Activated T-helper 9 cell treated with anti-CD3 and anti-CD28 coated beads, Interleukin-2, amount 50 U/mL, for 16 hours (primary cell): ENCODE measurements around the gene SPATA32.
"Not testable (repeated sequence)": the region's sequence is repeated elsewhere in the genome, so short reads cannot be mapped to it uniquely, and the experiment has no call there.

Experiments
- DNase-seq: peaks from one replicate; pipeline ENCODE4 v3.0.0-alpha.2; 2020; ENCODE audit warnings: low read depth

The SPATA32 gene

DNA sequence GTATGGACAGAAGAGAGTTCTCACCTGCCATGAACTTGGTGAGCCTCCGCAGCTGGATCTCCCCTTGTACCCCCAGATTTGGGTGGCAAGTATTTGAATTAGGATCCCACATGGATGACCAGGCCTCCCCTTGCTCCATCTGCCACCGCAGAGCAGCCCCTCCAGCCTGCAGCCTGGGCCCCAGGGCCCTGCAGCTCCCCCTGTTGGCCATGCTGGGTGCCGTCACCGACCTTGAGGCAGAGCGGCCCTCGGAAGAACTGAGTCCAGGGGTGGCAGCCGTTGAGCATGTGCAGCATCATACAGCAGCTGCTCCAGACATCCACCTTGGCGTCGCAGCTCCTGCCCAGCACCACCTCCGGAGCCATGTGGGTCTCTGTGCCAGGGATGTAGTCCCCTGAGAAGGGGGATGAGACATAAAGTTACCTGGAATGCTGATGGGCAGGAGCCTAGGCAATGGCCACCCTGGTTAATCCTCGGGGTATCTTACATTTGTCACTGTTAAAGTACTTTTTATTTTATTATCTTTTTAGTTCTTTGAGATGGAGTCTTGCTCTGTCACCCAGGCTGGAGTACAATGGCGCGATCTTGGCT lies 9.0 kb upstream of the SPATA32 start:
- DNase-seq, result peak; percentile 37

DNA sequence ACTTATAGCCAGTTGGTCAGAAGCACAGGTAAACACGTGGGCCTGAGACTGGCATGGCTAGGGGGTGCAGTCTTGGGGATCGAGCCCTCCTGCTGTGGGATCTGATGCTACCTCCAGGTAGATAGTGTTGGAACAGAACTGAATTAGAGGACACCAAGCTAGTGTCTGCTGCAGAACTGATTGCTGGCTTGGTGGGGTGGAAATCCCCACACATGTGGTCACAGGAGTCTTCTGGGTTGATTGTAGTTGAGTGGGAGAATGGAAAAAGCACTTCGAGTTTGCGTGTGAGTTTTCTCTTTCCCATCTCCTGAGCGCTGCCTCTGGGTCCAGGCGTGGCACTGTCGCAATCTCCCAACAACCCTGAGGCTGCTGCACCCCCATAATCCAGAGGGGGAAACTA lies 8.0 kb upstream of the SPATA32 start:
- no peak for DNase-seq

DNA sequence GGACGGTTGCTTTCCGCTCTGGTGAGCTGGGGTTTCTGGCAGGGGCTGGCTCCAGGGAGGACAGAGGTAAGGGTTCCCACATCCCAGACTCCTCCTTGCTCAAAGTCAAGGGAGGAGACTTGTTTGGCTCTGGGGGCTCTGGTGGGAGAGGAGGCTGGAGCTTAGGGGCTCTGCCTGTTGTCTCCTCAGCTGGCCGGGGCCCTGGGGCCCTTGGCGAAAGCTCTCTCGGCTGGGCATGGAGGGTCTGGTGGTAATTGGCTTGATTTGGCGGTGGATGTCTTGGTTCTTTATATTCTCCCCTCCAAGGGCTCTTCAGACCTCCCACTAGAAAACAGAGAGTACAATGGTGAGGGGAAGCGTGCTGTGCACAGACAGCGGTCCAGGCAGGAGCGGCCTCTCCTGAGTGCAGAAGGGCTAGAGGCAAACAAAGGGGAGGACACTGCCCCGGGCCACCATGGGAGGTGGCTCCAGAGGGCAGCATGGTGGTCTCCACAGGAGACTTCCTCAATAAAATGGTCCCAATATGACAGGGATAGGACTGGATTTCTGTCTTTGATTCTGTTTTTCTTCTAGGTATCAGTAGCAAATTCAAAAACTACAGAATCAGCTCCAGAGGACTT lies 5.7 kb upstream of the SPATA32 start:
- no peak for DNase-seq

DNA sequence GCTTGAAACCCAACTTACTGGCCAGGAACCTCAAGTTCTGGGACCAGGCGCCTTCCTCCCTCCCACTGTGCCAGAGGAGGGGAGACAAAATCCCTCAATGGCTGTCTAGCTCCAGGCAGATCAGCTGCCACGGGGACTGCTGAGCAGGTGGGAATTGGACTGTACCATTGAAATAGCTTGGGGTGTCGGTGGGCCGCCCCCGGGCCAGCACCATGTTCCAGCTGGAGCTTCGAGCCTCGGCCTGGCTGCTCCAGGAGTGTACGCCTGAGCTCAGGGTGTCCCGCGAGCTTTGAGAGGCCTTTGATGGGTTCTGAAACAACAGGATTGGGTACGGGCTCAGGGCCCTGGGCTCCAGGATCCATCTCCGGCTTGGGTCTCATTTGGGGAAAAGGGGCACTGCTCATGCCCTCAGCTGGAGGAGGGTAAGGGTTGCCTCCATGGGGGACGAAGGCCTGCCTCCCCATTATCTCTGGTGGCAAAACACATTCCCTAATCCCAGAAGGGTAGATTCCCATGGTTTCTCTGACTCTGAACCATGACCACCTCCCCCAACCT lies 4.6 kb upstream of the SPATA32 start:
- no peak for DNase-seq

- DNase-seq, result no peak
Measured at GRCh38 chr17:45265821-45266220, 3.9 kb upstream of the SPATA32 start.

DNA sequence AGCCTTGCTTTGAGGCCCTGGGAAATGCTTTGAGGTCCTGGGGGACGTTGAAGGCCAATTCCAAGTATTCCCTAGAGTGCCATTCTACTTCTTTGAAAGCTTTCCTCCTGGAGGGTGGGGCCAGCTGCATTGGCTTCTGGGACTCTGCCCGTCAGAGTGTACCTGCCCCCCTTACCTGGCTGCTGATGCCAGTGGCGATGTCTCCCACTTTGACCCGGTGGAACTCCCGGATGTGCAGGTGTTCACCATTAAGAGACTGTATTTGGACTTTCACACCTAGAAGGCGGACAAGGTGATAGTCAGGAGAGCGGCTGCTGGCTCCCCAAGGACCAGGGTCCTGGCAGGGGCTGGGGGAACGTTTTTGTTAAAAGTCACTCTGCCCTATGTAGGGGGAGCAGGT lies 3.1 kb upstream of the SPATA32 start:
- DNase-seq, result no peak

GRCh38 chr17:45264430-45264829 lies 2.5 kb upstream of the SPATA32 start:
- no peak for DNase-seq

DNA sequence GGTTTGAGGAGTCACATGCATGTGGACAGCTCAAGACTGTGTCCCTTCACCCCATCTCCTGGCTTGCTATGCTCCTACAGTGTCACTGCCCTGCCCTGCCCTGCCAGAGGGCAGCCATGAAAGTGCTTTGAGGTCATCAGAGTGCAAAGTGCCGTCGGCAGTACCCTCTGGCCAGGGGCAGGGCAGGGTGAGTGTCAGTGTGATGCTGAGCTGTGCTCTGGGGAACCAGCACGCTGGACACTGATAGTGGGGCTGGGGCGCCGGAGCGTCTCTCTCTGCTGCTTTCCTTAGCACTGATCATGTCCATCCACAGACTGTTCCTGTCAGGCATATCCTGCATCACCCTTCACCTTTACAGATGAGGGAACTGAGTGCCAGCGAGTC lies 1.6 kb upstream of the SPATA32 start:
- no peak for DNase-seq

- DNase-seq, result no peak
Measured at GRCh38 chr17:45262516-45263476, 902 bp upstream of the SPATA32 start.

GRCh38 chr17:45260204-45260783 lies 1.6 kb downstream of the SPATA32 start:
- no peak for DNase-seq

DNA sequence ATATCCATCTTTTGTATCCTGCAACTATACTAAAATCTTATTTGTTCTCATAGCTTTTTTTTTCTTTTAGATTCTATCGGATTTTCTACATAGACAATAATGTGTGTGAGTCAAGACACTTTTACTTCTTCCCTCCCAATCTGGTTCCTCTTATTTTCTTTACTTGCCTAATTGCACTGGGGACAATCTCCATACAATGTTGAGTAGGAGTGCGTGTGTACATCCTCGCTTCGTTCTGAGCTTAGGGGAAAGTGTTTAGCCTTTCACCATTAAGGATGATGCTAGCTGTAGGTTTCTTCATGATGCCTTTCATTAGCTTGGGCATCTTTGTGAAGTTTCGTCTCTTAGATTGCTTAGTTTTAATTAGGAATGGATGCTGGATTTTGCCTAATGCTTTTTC lies 2.9 kb downstream of the SPATA32 start:
- DNase-seq, result no peak

DNA sequence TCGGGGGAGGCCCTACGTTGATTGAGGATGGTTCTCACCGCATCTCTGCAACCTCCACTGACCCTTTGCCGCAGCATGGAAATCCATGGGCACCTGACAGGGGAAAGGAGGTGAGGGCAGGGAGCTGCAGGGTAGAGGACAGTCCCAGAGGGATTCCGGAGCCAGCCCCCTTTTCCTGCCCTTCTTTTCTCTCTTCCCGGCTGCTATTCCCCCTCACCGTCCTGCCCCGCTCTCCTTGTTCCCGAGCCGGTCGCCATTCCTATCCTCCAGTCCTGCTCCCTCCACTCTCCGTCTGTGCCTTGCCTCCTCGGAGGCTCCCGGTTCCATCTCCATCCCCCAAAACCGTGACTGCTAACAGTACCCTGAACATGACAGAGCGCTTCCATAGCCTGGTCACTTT lies 4.8 kb downstream of the SPATA32 start:
- DNase-seq, result no peak

DNA sequence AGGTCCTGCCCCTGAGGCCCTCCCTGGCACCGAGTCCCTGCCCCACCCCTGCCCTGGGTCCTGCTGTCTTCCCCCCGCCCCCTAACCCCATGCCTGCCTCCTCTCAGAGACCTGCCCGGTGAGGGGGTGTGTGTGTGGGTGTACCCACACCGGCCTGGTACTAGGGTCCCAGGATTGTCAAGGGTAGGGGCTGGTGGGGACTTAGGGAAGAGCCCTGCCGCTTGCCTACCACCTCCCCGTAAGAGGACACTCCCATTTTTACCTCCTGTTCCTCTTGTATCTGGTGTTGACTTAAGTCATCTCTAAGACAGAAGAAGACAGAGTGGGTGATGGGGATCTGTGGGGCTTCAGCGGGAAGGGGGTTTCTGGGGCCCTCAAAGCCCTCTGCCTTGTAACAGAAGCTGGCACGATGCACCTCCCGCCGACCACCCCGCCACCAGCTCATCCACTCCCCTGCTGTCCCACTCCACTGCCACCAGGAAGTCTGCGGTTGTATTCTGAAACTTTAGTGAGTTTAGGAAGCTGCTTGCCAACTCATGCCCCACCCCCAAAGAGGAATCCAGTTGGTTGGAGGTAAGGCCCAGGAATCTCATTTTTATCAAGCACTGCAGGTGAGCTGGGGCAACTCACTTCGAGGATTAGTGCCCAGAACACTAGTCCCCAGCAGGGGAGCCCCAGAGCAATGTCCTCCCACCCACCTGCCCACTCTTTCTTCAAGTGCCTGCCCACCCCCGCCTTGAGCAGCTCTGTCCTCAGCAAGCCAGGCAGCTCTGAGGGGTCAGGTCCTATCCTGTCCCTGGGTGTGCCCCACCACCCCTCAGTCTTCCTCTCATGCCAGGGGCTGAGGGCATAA lies 5.6 kb downstream of the SPATA32 start:
- no peak for DNase-seq

DNA sequence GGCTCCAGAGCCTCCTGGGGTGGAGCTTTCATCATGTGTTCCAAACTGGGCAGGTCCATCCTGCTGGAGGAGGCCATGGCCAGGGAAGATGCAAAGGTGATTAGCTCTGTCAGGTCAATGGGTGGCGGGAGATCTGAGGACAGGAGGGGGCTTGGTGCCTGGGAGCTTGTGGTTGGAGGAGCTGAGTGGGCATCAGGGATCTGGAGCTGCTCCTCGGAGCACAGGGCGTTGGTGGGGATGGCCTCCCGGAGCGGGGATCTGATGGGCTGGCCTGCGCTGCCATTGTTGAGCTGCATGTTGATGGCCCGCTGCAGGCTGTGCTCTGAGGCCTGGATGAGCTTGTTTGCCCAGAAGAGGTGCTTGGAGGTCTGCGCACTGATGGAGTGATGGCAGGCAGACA lies 6.5 kb downstream of the SPATA32 start:
- no peak for DNase-seq

DNA sequence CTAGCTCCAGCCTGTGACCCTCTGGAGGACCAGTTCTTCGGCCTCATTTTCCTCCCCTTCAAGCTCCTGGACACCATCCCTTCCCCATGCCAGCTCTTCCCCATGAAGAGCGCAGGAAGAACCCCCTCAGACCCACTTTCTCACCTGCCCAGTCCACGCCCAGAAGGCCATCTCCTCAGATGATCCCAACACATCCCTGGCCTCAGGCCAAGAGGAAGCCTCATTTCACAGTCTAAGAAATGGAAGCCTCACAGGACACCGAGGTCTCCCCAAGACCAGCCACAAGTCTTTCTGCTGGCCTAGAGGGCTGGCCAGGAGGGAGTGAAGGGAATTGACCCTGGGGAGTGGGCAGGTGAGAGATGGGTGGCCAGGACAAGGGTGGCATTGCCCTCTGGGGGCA lies 8.0 kb downstream of the SPATA32 start:
- no peak for DNase-seq

DNA sequence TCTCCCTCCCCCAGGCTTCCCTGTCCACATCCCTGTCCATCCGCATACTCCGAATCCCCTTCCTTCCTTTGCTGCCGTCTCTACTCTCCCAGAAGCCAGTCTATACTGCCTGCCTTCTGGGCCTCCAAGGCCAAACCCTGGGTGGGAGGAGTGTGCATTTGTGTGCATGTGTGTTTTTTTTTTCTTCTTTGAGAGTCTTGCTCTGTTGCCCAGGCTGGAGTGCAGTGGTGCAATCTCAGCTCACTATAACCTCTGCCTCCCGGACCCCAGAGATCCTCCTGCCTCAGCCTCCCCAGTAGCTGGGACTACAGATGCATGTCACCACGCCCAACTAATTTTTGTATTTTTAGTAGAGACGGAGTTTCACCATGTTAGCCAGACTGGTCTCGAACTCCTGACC lies 8.7 kb downstream of the SPATA32 start:
- not testable (repeated sequence) for DNase-seq

DNA sequence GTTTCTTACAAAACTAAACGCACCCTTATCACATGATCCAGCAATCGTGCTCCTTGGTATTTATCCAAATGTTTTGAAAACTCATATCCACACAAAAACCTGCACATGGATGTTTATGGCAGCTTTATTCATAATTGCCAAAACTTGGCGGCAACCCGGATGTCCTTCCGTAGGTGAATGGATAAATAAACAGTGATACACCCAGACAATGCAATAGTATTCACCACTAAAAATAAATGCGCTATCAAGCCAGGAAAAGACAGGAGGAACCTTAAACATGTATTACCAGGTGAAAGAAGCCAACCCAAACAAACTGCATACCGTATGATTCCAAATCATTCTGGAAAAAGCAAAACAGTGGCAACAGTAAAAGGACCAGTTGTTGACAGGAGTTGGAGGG lies 10.0 kb downstream of the SPATA32 start:
- DNase-seq, result no peak

DNA sequence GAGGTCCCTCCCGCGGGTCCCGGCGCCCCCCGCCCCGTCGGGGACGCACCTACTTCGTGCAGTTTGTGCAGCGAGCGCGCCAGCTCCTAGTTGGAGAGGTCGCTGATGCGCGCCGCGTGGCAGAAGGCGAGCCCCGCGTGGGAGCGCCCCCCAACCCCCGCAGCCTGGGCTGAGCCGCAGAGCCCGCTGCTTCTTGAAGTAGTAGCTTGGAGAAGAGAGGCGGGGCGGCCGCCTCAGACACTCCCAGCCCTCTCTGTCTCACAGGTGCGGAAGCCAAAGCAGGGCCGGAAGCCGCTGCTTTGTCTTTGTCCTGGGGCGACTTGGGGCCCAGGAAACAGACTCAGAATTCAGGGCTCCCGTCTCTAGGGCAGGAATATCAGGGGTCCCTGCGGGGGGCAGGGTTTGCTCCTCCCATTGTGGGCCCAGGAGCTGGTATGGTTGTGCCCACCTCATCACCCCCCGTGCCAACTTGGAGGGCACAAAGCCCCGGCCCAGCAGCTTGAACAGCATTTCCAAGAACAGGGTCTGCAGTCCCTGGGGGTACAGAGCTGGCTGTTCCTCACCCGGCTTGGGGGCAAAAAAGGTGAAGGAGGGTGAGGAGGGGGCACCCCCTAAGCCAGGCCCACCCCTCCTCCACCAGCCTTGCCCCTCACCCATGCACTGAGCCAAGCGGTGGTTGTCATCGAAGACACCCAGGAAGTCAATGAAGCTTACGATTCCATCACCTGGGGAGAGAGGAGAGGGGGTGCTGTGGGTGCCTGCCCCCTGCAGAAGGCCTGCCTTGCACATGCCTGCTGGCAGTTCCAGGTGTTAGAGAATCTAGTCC lies 13.5 kb downstream of the SPATA32 start:
- peak; percentile 65 for DNase-seq

DNA sequence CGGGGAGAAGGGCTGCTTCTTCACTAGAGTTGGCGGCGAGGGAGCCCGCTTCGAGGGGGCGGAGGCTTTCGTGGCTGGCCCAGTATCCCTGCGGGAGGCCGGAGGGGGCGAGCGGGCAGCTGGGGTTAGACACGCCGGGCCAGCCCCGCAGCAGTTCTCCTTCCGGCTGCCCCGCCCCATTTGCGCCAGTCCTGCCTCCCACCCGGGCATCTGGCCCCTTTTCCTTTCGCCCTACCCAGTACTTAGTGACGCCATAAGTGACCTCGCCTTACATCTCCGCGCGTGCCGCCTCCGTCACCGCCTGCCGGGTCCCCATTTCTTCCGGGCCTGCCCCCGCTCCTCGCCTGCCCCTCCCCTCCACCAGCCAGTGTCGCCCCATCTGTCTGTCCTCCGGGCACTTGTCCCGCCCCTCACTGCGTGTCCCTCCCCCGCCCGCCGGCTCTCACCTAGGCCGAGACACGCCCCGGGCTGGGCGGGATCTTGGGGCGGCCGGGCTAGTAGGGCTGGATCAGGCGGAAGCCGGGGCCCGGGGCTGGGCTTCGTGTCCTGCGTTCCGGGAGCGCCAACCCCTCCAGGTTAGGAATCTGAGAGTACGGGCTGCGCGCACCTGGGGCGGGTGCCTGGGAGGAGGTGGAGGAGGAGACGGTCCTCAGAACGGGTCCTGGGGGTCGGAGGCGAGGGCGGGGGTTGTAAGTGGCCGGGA lies 14.3 kb downstream of the SPATA32 start:
- DNase-seq, result peak; percentile 94

DNA sequence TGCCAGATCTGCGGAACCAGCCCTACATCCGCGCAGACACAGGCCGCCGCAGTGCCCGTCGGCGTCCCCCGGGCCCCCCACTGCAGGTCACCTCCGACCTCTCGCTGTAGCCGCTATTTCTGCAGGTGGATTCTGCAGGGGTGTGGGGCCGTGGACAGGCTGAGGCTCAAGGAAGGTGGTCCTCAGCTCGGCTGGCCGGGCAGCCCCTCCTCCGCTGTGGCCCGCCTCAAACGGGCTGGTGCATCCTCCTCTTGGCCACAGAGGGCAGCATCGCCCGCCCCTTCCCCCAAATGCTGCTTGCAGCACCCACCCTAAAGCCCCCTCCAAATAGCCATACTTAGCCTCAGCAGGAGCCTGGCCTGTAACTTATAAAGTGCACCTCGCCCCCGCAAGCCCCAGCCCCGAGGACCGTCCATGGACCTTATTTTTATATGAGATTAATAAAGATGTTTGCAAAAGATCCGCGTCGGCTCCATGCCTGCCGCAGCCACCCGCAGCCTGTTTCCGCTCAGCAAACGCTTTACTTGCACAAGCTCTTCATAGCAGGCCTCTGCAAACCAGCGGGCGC lies 14.9 kb downstream of the SPATA32 start:
- DNase-seq, result no peak
